ENCODE data around the gene REP15.
"Not testable (repeated sequence)": the region's sequence is repeated elsewhere in the genome, so short reads cannot be mapped to it uniquely, and the experiment has no call there.

REP15 gene

DNA sequence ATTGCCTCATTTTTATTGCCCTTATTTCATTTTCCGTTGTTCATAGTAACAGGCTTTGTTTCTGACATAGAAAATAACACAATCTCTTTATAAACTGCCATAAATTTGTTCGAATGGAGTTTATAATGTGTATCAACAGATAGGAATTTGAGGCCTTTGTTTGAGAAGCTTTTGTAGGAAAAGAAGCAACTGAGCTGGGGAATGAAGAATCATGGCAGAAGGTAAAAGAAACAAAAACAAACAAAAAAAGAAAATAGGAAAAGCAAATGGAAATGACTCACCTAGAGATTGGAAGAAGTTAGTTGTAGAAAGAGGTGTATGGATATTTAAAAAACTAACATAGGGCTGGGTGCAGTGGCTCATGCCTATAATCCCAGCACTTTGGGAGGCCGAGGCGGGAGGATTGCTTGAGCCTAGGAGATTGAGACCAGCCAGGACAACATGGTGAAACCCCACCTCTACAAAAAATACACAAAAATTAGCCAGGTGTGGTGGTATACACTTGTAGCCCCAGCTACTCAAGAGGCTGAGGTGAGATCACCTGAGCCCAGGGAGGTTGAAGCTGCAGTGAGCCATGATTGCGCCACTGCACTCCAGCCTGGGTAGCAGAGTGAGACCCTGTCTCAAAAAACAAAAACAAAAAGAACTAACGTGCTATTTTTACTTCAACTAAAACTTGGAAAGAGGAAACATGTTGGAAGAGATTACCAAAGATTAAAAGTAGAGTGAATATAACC is 523 bp upstream of the REP15 start:
- DNase-seq: no peak
- in situ Hi-C loops (cut with MboI; ENCODE audit: low pct_unique_long_range_greater_than_20kb, low sequenced_read_pairs): no loop called here

DNA sequence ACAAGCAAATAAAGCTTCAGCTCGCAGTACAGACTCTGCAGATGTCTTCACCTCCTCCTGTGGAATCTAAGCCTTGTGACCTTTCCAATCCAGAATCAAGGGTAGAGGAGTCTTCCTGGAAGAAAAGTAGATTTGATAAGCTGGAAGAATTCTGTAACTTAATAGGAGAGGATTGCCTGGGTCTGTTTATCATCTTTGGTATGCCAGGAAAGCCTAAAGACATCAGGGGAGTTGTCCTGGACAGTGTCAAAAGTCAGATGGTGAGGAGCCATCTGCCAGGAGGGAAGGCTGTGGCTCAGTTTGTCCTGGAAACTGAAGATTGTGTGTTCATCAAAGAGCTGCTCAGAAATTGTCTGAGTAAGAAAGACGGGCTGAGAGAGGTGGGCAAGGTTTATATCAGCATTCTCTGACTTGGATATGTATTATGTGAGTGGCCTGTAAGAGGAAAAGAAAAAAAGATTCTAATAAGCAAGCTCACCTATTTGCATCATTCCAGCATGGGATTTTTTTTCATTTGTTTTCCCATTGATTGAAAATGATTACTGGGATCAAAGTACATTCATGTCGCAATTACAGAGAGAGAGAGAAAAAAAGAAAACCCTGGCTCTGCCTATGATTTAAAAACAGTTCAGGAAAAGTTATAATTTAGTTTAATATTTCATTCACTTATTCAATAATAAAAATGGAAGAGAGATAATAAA is 767 bp downstream of the REP15 start:
- no peak for DNase-seq
- in situ Hi-C loops (cut with MboI; ENCODE audit: low pct_unique_long_range_greater_than_20kb, low sequenced_read_pairs): no loop called here

DNA sequence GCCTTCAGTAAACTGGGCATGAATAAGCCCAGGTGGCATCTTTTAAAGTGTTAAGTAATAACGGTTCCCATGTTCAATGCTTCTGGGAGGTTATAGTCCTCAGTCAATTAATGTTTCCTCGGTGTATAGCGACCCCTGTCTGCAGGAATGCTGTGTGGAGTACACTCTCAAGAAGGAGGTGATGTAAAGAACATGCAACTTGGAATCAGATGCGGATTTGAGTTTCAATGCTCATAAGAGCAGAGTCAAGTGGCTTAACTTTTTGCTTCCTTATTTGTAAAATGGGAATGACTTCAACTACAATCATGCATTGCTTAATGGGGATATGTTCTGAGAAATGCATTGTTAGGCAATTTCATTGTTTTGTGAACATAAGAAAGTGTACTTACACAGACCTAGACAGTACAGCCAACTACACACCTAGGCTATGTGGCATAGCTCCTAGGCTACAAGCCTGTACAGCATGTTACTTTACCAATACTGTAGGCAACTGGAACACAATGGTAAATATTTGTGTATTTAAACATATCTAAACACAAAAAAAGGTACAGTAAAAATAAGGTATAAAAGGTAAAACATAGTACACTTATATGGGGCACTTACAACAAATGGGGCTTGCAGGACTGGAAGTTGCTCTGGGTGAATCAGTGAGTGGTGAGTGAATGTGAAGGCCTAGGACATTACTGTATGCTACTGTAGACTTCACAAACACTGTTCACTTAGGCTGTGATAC is 7.6 kb downstream of the REP15 start:
- in situ Hi-C loops (cut with MboI; ENCODE audit: low pct_unique_long_range_greater_than_20kb, low sequenced_read_pairs): no loop called here
- peak; percentile 80 for DNase-seq

DNA sequence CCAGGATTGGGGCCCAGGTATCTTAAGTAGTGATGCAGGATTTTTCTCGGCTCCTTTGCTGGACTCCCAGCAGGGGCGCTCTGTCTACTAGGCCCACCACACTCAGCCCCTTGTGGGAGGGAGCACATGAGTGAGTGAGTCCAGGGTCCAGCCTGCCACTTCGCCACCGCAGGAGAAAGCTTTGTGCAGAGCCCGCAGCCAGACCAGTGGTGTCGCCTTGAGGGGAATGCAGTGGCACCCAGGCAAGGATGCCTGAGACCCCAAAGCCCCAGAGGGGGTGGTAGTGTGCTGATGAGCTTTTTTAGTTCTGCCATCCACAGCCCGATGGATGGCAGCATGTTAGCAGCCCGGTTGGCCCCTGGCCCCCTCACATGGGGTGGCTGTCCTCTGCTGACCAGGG is 9.0 kb downstream of the REP15 start:
- no peak for DNase-seq

DNA sequence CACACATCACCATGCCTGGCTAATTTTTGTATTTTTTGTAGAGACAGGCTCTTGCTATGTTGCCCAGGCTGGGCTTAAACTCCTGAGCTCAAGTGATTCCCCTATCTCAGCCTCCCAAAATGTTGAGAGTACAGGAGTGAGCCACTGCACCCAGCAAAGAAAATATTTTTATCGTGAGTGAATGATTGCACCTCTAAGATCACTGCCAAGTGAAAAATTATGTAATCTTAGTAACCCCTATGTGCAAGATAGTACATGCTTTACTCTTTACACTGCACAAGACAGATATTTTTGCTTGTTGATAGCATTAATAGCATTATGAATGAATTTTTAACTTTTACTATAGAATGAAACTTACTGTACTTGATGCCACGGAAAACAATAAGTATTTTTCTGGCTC is 11.0 kb downstream of the REP15 start:
- in situ Hi-C loops (cut with MboI; ENCODE audit: low pct_unique_long_range_greater_than_20kb, low sequenced_read_pairs): no loop called here
- no peak for DNase-seq

More for the DNA sequence above, 9.0 kb downstream of the REP15 start:
- in situ Hi-C loops (cut with MboI; ENCODE audit: low pct_unique_long_range_greater_than_20kb, low sequenced_read_pairs): no loop called here

DNA sequence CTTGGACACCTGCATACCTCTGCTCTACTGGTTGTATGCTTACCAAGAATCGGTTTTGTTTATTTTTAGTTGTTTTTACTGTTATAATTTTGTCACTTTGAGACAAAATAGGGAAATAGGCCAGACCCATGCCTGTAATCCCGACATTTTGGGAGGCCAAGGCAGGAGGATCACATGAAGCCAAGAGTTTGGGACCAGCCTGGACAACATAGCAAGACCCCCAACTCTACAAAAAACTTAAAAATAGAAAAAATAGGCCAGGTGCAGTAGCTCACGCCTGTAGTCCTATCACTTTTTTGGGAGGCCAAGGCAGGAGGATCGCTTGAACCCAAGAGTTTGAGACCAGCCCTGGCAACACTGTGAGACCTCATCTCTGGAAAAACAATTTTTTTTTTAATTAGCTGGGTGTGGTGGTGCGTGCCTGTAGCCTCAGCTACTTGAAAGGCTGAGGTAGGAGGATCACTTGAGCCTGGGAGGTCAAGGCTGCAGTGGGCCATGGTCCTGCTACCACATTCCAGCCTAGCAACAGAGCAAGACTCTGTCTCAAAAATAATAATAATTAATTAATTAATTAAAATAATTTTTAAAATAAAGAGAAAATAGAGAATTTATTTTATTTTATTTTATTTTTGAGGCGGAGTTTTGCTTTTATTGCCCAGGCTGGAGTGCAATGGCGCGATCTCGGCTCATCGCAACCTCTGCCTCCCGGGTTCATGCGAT is 13.1 kb downstream of the REP15 start:
- in situ Hi-C loops (cut with MboI; ENCODE audit: low pct_unique_long_range_greater_than_20kb, low sequenced_read_pairs): no loop called here
- no peak for DNase-seq

DNA sequence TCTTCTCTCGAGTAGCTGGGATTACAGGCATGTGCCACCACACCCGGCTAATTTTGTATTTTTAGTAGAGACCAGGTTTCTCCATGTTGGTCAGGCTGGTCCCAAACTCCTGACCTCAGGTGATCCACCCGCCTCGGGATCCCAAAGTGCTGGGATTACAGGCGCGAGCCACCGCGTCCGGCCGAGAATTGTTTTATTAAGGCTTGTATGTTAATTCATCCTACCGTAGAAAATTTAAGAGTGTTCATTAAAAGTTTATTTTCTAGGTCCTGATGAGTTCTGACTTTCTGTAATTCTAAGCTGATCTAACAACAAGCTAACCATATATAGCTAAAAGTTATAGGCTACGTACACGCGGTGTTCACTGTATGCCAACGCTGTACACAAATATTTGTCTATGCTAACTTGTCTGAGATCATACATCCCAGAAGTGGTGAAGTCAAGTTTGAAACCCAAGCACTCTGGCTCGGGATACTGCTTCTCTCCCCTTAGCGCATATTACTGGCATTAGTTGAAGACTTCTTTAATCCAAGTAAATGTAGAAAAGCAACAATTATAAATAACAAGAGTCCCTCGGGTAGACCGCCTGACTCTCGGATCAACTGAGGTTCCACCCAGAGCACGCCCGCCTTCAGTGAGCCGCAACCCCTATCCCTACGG is 13.8 kb downstream of the REP15 start:
- DNase-seq: no peak
- in situ Hi-C loops (cut with MboI; ENCODE audit: low pct_unique_long_range_greater_than_20kb, low sequenced_read_pairs): no loop called here

DNA sequence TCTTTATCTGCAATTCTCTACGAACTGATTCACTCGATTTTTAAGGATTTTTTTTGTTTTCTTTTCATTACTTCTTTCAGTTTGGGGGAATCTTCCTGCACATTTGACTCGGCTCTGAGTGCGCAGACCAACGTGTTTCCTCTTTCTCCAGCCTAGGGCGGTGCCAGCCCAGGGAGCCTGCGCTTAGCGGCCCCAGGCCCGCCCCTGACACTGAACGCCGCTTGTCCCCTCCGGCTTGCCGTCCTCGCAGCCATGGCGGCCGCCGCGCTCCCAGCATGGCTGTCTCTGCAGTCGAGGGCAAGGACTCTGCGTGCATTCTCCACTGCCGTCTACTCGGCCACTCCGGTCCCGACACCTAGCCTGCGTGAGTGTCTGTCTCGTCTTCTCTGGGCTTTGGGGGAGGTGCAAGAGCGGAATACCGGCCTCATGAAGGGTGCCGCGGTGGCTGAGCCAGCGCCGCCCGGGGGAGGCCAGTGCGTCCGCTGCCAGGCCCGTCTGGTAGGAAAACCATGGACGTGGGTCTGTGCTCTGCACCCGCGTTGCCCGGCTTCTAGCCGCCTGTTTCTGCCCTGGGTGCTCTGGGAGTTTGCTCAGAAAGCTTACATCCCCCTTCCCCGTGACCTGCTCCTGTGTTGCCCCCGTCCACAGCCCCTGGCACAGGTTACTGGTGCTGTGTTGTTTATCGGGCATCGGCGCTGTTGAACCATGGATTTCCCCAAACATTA is 14.5 kb downstream of the REP15 start, which contains the start of gene MRPS35:
Gene MRPS35, plus strand, starts transcription at position 241 of the 725 bp plus-strand sequence. Its CDS starts 12 bp downstream, at position 253.
- peak; percentile 92 for DNase-seq
- in situ Hi-C loops (cut with MboI; ENCODE audit: low pct_unique_long_range_greater_than_20kb, low sequenced_read_pairs): no loop called here

DNA sequence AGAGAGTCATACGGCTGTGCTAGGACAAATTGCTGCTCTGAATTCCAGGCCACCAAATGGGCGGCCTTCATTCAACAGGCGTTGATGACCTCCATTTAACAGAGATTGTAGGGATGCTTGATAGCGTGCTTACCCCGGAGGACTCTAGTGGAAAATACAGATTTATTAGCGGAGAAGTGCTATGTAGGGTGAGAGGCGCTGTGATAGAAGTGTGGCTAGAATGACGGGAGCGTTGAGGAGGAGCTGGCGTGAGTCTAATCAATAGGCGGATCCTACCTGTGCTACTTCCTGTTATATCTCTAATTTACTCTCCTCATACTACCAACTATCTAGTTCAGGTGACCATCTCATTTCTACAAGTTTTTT is 15.1 kb downstream of the REP15 start:
- peak; percentile 52 for DNase-seq
- in situ Hi-C loops (cut with MboI; ENCODE audit: low pct_unique_long_range_greater_than_20kb, low sequenced_read_pairs): no loop called here

DNA sequence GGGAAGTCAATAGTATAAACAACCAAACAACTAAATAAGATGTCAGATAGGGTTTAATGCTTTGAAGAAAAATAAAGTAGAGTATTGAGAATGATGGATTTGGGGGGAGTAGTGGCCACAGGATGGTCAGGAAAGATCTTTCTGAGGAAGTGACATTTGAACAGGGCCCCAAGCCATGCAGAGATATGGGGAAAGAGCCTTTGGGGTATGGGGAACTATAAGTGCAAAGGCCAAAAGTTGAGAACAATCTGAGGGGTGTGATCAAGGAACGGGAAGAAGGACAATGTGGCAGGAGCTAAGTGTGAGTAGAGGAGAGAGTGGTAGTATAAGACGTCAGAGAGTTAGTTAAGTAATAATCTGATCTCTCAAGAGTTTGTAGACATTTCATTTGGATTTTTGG is 15.7 kb downstream of the REP15 start:
- in situ Hi-C loops (cut with MboI; ENCODE audit: low pct_unique_long_range_greater_than_20kb, low sequenced_read_pairs): no loop called here
- no peak for DNase-seq

DNA sequence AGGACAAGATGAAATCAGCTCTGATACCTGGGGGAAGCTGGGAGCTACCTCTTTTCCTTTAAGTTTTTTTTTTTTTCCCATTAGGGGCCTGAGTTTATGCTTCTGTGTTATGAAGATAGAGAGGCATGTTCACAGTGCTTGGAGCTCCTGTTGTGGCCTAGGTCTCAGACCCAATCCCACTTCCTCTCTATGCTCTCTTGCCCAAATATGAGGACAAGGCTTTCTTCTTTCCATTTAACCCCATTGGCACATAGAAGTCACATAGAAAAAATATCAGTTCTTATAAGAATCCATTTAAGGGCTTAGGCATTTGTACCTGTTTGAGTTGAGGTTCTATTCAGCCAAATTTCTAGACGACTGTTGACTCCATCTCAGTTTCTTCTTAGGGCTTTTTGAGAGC is 27.0 kb downstream of the REP15 start:
- DNase-seq: no peak
- in situ Hi-C loops (cut with MboI; ENCODE audit: low pct_unique_long_range_greater_than_20kb, low sequenced_read_pairs): no loop called here

DNA sequence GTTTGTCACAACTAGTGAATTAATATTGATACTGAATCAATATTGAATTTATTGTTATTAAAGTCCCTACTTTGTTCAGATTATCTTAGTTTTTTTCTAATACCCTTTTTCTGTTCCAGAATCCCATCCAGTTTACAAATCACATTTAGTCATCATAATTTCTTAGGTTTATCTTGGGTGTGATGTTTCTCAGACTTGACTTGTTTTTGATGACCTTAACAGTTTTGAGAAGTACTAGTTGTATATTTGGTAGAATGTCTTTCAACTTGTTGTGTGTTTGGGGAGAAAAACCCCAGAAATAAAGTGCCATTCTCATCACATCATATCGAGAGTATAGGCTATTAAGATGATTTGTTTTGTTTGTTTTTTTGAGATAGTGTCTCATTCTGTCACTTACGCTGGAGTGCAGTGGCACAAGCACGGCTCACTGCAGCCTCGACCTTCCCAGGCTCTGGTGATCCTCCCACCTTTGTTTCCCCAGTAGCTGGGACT is 33.9 kb downstream of the REP15 start:
- in situ Hi-C loops (cut with MboI; ENCODE audit: low pct_unique_long_range_greater_than_20kb, low sequenced_read_pairs): no loop called here

DNA sequence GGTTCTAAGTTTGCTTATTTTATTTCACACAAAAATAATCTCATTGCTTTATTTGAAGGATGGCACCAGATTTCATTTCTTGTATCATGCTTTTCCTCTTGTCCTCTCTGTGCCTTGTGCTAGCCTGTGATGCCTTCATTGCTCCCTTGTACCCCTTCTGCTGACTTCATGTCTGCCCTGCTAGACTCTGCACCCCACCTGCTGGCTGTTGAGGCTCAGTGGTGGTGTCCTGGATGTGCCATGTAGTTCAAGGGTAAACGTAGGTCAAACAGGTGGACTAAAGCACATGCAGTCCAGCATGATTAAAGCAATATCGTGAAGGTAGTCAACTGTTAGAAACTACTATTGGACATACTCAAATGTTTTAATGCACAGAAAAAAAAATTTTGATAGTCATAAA is 36.0 kb downstream of the REP15 start:
- no peak for DNase-seq
- in situ Hi-C loops (cut with MboI; ENCODE audit: low pct_unique_long_range_greater_than_20kb, low sequenced_read_pairs): no loop called here

More for the DNA sequence above, 33.9 kb downstream of the REP15 start:
- DNase-seq: no peak

DNA sequence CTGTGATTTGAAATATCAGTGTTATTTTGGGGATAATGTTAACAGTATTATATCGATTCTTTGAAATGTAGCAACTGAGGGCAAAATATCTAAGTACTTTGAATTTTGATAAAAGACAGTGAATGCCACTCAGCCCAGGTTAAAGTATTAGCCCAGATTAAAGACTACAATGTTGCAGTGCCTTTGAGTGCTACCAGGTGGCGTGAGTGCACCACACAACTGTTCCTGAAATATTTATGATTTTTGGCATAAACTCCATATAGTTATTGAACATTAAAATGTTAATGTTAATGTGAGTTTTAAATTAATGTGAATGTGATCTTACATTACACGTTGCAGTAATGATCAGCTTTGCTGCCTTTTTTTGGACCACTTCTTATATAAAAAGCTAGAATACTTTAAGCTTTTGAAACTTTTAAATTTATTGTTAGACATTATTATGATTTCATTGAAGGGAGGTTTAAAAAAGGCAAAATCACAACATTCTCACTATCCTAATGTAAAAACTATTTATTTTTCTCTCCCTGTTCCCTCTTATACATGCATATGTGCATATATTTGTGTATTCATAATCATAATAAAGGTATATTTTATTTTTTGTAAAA is 36.9 kb downstream of the REP15 start:
- in situ Hi-C loops (cut with MboI; ENCODE audit: low pct_unique_long_range_greater_than_20kb, low sequenced_read_pairs): no loop called here
- DNase-seq: peak; percentile 46

DNA sequence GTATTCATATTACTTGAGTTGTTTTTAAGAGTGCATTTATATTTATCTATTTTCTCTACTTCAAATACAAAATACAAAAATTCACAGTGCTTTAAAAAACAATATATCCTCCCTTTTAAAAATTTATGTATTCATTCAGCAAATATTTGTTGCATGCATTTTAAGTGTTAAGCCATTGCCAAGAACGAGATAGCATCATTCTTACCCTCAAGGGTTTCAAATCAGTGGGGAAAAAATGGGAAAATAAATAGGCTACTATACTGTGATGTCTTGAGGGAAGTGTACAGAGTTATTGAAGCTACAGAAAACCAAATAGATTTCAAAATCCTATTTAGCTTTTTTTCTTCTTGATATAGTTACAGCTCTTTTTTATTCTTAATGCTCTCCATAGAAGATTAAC is 37.5 kb downstream of the REP15 start:
- no peak for DNase-seq
- in situ Hi-C loops (cut with MboI; ENCODE audit: low pct_unique_long_range_greater_than_20kb, low sequenced_read_pairs): no loop called here

DNA sequence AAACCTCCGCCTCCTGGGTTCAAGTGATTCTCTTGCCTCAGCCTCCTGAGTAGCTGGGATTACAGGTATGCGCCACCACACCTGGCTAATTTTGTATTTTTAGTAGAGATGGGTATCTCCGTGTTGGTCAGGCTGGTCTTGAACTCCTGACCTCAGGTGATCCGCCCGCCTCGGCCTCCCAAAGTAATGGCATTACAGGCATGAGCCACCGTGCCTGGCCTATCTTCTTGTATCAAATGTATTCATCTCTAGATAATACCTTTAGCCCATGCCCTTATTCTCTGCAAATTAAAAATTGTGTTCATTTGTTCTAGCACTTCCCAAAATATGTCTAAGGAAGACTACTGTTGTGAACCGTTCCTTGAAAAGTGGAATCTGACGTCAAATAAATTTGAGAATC is 38.1 kb downstream of the REP15 start:
- DNase-seq; in situ Hi-C loops (cut with MboI; ENCODE audit: low pct_unique_long_range_greater_than_20kb, low sequenced_read_pairs): not testable (repeated sequence)

DNA sequence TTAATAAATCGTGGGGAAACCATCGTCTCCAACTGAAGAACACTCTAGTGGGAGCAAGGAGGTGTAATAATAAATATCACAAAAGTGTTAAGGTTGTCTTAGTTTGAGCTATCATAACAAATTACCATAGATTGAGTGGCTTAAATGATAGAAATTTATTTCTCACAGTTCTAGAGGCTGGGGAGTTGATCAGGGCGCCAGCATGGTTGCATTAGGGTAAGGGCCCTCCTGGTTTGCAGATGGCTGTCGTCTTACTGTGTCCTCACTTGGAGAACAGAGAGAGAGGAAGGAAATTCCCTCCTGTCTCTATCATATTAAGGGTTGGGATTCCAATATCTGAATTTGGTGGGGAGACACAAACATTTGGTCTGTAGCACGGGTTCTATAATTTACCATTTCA is 47.4 kb downstream of the REP15 start:
- in situ Hi-C loops (cut with MboI; ENCODE audit: low pct_unique_long_range_greater_than_20kb, low sequenced_read_pairs): no loop called here
- no peak for DNase-seq

DNA sequence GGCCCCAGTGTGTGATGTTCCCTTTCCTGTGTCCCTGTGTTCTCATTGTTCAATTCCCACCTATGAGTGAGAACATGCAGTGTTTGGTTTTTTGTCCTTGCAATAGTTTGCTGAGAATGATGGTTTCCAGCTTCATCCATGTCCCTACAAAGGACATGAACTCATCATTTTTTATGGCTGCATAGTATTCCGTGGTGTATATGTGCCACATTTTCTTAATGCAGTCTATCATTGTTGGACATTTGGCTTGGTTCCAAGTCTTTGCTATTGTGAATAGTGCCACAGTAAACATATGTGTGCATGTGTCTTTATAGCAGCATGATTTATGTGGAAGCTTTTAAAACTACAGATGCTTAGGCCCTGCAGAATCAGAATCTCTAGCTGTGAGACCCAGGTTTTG is 49.5 kb downstream of the REP15 start:
- in situ Hi-C loops (cut with MboI; ENCODE audit: low pct_unique_long_range_greater_than_20kb, low sequenced_read_pairs); DNase-seq: not testable (repeated sequence)
